ENCODE measurements around the gene SPRR3.

SPRR3 gene

DNA sequence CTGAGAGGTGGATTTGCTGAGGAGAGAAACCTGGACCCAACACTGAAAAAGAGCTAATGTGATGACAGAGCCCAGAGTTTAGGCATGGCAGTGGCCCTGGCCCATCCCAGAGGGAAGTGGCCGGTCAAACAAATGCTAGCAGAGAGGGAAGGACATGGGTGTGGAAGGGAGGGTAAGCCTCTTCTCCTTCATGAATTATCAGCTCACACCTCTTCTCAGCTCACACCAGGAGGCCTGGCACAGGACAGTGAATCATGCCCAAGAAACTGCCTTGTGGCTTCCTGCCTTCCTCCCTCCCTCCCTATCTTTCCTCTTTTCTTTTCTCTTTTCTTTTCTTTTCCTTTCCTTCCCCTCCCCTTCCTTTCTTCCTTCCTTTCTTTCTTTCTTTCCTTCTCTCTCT is 1.3 kb upstream of the SPRR3 start:
- TF ChIP-seq, protein P1, sequence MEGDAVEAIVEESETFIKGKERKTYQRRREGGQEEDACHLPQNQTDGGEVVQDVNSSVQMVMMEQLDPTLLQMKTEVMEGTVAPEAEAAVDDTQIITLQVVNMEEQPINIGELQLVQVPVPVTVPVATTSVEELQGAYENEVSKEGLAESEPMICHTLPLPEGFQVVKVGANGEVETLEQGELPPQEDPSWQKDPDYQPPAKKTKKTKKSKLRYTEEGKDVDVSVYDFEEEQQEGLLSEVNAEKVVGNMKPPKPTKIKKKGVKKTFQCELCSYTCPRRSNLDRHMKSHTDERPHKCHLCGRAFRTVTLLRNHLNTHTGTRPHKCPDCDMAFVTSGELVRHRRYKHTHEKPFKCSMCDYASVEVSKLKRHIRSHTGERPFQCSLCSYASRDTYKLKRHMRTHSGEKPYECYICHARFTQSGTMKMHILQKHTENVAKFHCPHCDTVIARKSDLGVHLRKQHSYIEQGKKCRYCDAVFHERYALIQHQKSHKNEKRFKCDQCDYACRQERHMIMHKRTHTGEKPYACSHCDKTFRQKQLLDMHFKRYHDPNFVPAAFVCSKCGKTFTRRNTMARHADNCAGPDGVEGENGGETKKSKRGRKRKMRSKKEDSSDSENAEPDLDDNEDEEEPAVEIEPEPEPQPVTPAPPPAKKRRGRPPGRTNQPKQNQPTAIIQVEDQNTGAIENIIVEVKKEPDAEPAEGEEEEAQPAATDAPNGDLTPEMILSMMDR (IDR thresholded peaks at IDR 0.05) = no peak

DNA sequence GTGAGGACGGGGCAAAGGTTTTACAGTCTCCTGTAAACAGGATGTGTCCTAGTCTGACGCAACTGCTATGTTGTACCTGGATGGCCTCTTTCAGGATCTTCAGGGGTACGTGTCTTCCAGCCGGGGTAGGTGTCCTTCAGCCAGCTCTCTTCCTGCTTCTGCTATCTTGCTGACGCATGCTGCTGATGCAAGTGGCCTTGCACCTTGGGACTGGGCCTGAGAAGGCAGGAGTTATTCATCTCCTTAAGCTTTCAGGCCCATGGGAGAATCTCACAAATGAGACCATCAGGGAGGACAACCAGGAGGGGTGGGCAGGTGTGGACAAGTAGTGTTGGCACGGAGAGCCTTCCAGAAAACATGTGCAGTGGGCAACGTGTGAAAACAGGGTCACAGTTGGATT is 21.6 kb downstream of the SPRR3 start:
- TF ChIP-seq, protein P1 (IDR thresholded peaks at IDR 0.05) = no peak

DNA sequence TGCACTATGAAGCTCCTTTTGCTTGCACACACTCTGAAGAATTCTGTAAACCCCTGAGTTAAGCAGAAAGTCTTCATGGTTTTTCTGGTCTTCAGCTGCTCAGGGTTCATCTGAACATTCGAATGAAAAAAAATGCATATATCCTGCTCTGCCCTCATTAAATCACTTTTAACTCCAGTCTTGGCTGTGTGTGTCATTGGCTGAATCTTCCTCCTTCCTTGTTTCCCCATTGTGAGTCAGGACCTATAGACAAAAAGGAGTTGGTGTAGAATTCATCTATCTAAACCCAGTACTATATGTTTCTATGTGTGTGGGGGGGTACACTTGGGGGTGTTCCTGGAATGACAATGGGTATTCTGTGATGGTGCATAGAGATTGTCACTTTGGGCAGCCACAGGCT is 22.9 kb downstream of the SPRR3 start:
- TF ChIP-seq, protein P1 (IDR thresholded peaks at IDR 0.05) = no peak

DNA sequence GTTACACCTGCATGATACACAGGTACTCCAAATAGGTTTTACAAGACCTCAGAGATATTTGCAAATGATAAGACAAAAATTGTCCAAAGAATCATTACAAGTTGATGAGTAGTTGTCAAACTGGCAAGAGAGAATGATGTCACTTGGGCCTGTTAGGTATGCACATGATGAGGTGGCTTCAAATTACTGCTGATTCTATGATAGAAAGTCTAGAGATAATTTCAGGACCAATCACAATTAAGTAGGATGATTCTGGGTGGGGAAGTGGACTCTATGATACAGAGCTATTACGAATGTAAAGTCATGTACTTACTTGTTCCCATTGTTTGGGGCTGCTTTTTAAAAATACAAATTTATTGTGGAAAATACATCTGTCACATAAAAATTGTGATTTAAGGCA is 24.2 kb downstream of the SPRR3 start:
- TF ChIP-seq, protein P1 (IDR thresholded peaks at IDR 0.05) = no peak

DNA sequence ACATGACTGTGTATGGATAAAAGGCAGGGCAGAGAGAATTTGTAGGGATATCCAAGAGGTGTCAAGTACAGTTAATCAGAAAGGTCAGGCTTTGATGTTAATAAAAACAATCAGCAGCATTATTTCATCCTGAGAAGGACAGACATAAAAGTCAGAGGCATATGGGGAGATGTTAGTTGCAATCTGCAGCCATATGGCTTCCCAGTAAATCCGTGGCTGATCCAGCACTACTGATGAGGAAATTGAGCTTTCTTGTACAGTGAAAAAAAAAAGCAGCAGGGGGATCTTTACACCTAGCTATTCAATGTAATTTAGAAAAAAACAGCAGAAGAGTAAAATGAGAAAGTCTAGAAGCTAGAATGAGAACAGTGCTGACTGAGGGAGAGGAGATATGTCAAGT is 27.2 kb downstream of the SPRR3 start:
- TF ChIP-seq, protein P1 (IDR thresholded peaks at IDR 0.05) = no peak

DNA sequence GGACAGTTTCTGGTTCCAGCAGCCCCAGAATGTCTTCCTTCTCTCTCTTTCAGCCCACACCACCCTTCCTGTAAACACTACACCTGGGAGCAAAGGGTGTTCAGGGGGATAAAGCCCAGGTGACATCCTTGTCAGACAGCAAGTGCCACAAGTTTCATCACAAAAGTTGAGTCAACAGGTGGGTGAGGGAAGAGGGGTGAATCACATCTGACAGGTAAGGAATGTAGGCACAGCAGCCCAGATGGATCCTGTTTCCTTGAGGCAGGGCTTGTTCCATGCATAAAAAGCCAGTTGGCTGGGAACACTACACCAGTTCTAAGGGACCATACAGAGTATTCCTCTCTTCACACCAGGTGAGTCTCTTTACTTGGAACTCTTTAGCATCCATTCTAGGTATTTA is 29.3 kb downstream of the SPRR3 start, which contains the start of gene SPRR1B:
Gene SPRR1B (plus strand): TSS at position 309 of the 400 bp plus-strand sequence. CDS start 1,143 bp downstream, outside the sequence.
- TF ChIP-seq, protein P1 (IDR thresholded peaks at IDR 0.05) = no peak

DNA sequence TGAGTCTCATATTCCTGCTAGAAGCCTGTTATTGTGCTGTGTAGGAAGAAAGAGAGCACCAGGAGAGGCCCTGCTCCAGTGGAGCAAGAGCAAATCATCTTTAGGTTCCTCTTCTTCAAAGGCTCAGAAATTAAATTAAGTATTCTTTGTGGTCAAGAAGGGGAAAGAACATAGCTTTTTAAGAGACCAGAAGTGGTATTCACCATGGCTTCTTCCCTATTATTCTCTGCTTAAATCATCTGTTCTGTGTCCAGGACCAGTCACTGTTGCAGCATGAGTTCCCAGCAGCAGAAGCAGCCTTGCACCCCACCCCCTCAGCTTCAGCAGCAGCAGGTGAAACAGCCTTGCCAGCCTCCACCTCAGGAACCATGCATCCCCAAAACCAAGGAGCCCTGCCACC is 30.5 kb downstream of the SPRR3 start:
- TF ChIP-seq, protein P1 (IDR thresholded peaks at IDR 0.05) = no peak

DNA sequence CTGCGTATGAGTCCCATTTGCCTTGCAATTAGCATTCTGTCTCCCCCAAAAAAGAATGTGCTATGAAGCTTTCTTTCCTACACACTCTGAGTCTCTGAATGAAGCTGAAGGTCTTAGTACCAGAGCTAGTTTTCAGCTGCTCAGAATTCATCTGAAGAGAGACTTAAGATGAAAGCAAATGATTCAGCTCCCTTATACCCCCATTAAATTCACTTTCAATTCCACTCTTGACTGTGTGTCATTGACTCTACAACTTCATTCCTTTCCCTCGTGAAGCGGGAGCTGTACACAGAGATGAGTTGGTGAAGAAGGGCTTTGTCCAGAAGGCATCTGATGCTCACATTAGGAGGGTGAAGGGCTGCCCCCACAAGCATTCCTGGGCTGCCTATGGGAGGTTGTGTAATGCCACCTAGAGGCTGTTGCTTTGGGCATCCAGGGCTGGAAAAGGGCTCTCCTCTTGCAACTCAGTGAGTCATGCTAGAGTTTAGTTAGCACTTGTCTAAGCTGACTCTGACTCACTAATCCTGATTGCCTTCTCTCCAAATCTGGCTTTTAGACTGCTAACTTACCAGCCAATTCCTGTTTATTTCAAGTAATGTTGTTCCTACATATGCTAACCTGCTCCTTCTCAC is 31.2 kb downstream of the SPRR3 start:
- TF ChIP-seq, protein P1 (IDR thresholded peaks at IDR 0.05) = peak; percentile 23; the same call in 1 of the 2 replicates

Measured in LNCAP (cell line).